DOHH2 (cell line): ENCODE data around the gene CTIF.

Source experiments
- H3F3A ChIP-seq: fragments of 200-600 bp; sonication (generic), shearing (Covaris generic); 2 replicates; pipeline ENCODE4 v1.6.0; 2016; ENCODE audit warnings: antibody characterized with exemption, mild to moderate bottlenecking; ENCODE audit not compliant: control insufficient read depth, insufficient read depth
- H3K27ac ChIP-seq: fragments of 200-600 bp; sonication (generic); 2 replicates; pipeline ENCODE4 v1.5.1; 2014; ENCODE audit warnings: low read depth, mild to moderate bottlenecking, low read length, moderate library complexity
- H3K27me3 ChIP-seq: fragments of 200-600 bp; sonication (generic); 2 replicates; pipeline ENCODE4 v1.6.1; 2014; ENCODE audit warnings: mild to moderate bottlenecking, low read length, mixed read lengths; ENCODE audit not compliant: control insufficient read depth
- H3K36me3 ChIP-seq: fragments of 200-600 bp; sonication (generic); 2 replicates; pipeline ENCODE4 v1.6.1; 2014; ENCODE audit warnings: mild to moderate bottlenecking, low read length, moderate library complexity, mixed read lengths; ENCODE audit not compliant: control insufficient read depth
- H3K4me1 ChIP-seq: fragments of 200-600 bp; sonication (generic); 2 replicates; pipeline ENCODE4 v1.6.1; 2014; ENCODE audit warnings: mild to moderate bottlenecking, low read length, mixed read lengths; ENCODE audit not compliant: control insufficient read depth
- H3K4me2 ChIP-seq: fragments of 200-600 bp; sonication (generic); 2 replicates; pipeline ENCODE4 v1.6.0; 2014; ENCODE audit warnings: mild to moderate bottlenecking, low read length, moderate library complexity
- H3K4me3 ChIP-seq: fragments of 200-600 bp; sonication (generic); 2 replicates; pipeline ENCODE4 v1.5.1; 2014; ENCODE audit warnings: mild to moderate bottlenecking, low read length, mixed read lengths
- H3K79me2 ChIP-seq: fragments of 200-600 bp; sonication (generic); 2 replicates; pipeline ENCODE4 v1.6.1; 2014; ENCODE audit warnings: mild to moderate bottlenecking, low read length, mixed read lengths; ENCODE audit not compliant: control insufficient read depth
- H3K9me2 ChIP-seq: fragments of 200-600 bp; sonication (generic); replicated peaks from 2 replicates; pipeline ENCODE4 v1.6.1; 2014; ENCODE audit warnings: mild to moderate bottlenecking, low read length, mixed read lengths; ENCODE audit not compliant: control insufficient read depth
- H3K9me3 ChIP-seq: fragments of 200-600 bp; sonication (generic); 2 replicates; pipeline ENCODE4 v1.6.1; 2014; ENCODE audit warnings: antibody characterized with exemption, low read length, mixed read lengths; ENCODE audit not compliant: control insufficient read depth, insufficient read depth
- H4K20me1 ChIP-seq: fragments of 200-600 bp; sonication (generic); 2 replicates; pipeline ENCODE4 v1.6.0; 2014; ENCODE audit warnings: low read depth, mild to moderate bottlenecking, antibody characterized with exemption, low read length, moderate library complexity; ENCODE audit not compliant: control insufficient read depth, insufficient read depth
- CTCF ChIP-seq: fragments of 200-600 bp; sonication (generic); IDR thresholded peaks from one replicate; pipeline ENCODE4 v1.5.1; 2014; ENCODE audit warnings: antibody characterized with exemption, mild to moderate bottlenecking, low read depth, low read length; ENCODE audit not compliant: poor library complexity, severe bottlenecking
- EZH2phosphoT487 ChIP-seq: fragments of 200-600 bp; sonication (generic); IDR thresholded peaks from 2 replicates; pipeline ENCODE4 v1.6.1; 2017; ENCODE audit warnings: borderline replicate concordance, mild to moderate bottlenecking, antibody characterized with exemption, low read length, moderate library complexity, mixed read lengths

CTIF gene

GRCh38 chr18:48897531-48897930 lies 358.7 kb downstream of the CTIF start:
- Histone ChIP-seq H3K4me1 (peaks cover 8% of the 10 kb centered on the region; the same call in 1 of the 2 replicates), H3K27me3 (no peaks in the 10 kb centered on the region), H3K36me3 (no peaks in the 10 kb centered on the region), H3K9me2 (no peaks in the 10 kb centered on the region), H3F3A (no peaks in the 10 kb centered on the region), H4K20me1 (no peaks in the 10 kb centered on the region), H3K27ac (no peak overlapping the region), H3K4me3 (no peak overlapping the region), H3K4me2 (no peak overlapping the region), H3K79me2 (no peaks in the 10 kb centered on the region), H3K9me3 (no peaks in the 10 kb centered on the region)
- TF ChIP-seq EZH2phosphoT487 (no peak), CTCF (no peak)

DNA sequence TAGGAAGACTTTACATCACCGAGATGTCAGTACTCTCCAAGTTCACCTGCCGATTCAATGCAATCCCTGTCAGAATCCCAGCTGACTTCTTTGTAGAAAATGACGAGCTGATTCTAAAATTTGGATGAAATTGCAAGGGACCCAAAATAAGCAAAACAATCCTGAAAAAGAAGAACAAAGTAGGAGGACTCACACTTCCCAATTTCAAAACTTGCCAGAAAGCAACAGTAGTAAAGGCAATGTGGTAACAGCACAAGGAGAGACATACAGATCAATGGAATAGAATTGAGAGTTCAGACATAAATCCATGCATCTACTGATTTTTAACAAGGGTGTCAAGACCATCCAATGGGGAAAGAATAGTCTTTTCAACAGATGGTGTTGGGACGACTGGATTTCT lies 359.7 kb downstream of the CTIF start:
- Histone ChIP-seq H3K4me2 (no peak overlapping the region), H3F3A (no peaks in the 10 kb centered on the region), H3K27me3 (no peaks in the 10 kb centered on the region), H3K4me1 (peaks cover 8% of the 10 kb centered on the region; the same call in 1 of the 2 replicates), H3K4me3 (no peak overlapping the region), H3K9me3 (no peaks in the 10 kb centered on the region), H3K36me3 (no peaks in the 10 kb centered on the region), H4K20me1 (no peaks in the 10 kb centered on the region), H3K9me2 (no peaks in the 10 kb centered on the region), H3K27ac (no peak overlapping the region), H3K79me2 (no peaks in the 10 kb centered on the region)
- TF ChIP-seq EZH2phosphoT487 = no peak

DNA sequence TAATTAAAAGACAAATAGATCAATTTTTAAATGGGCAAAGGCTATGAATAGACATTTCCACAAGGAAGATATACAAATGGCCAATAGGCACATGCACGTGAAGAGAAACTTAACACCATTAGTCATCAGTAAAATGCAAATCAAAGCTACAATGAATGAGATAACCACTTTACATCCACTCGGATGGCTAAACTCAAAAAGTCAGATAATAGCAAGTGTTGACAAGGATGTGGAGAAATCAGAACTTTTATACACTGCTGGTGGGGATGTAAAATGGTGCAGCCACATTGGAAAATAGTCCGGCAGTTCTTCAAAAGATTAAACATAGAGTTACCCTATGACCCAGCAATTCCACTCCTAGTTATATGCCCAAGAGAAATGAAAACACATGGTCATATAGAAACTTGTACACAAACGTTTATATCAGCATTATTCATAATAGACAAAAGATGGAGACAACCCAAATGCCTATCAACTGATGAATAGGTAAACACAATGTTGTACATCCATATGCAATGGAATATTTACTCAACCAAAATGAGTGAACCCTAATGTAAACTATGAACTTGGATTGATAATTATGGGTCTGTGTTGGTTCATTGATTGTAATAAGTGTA lies 360.8 kb downstream of the CTIF start:
- no peaks in the 10 kb centered on the region for H3K79me2 ChIP-seq
- H3K4me3 ChIP-seq = no peak overlapping the region
- H3F3A ChIP-seq = no peaks in the 10 kb centered on the region
- TF ChIP-seq CTCF = no peak
- TF ChIP-seq EZH2phosphoT487 = no peak
- no peaks in the 10 kb centered on the region for H4K20me1 ChIP-seq
- H3K4me2 ChIP-seq = no peak overlapping the region
- H3K4me1 ChIP-seq = peaks cover 8% of the 10 kb centered on the region; the same call in 1 of the 2 replicates
- no peaks in the 10 kb centered on the region for H3K9me3 ChIP-seq
- H3K27ac ChIP-seq = no peak overlapping the region
- no peaks in the 10 kb centered on the region for H3K36me3 ChIP-seq
- H3K9me2 ChIP-seq = no peaks in the 10 kb centered on the region
- no peaks in the 10 kb centered on the region for H3K27me3 ChIP-seq

GRCh38 chr18:48900469-48900868 lies 361.6 kb downstream of the CTIF start:
- no peak for TF ChIP-seq EZH2phosphoT487
- TF ChIP-seq CTCF = no peak
- H3K4me3 ChIP-seq = no peak overlapping the region
- H4K20me1 ChIP-seq = no peaks in the 10 kb centered on the region
- H3K4me2 ChIP-seq = no peak overlapping the region
- H3F3A ChIP-seq = no peaks in the 10 kb centered on the region
- H3K4me1 ChIP-seq = peaks cover 8% of the 10 kb centered on the region; the same call in 1 of the 2 replicates
- no peaks in the 10 kb centered on the region for H3K9me3 ChIP-seq
- H3K27me3 ChIP-seq = no peaks in the 10 kb centered on the region
- no peaks in the 10 kb centered on the region for H3K9me2 ChIP-seq
- no peaks in the 10 kb centered on the region for H3K79me2 ChIP-seq
- H3K27ac ChIP-seq = no peak overlapping the region
- H3K36me3 ChIP-seq = no peaks in the 10 kb centered on the region
